C4-2B (cell line): Measurements from ENCODE around the gene DLGAP1.

Experiments
- CTCF ChIP-seq: fragments of 450-650 bp; conservative IDR thresholded peaks from 2 replicates; pipeline ENCODE4 v1.5.1; 2017; ENCODE audit warnings: mild to moderate bottlenecking
- ZFX ChIP-seq: fragments of 450-650 bp; IDR thresholded peaks from 2 replicates; pipeline ENCODE4 v1.6.1; 2017

GRCh38 chr18:3494245-3494526 lies 960.9 kb downstream of the DLGAP1 start:
- TF ChIP-seq CTCF (no peak), ZFX (no peak)
